Neuronal stem cell (in vitro differentiated cells): ENCODE measurements around the gene YTHDF1.

Source experiments
- DNase-seq: peaks from one replicate; pipeline ENCODE4 v3.0.0-alpha.2; 2013; ENCODE audit warnings: low spot score
- H2AFZ ChIP-seq: one replicate; pipeline ENCODE4 v1.6.1; 2013; ENCODE audit warnings: mild to moderate bottlenecking, low read length, inconsistent platforms
- H2AK5ac ChIP-seq: 2 replicates; pipeline ENCODE4 v1.6.1; 2013; ENCODE audit warnings: low read depth, mild to moderate bottlenecking, inconsistent platforms, low read length, moderate library complexity, mixed read lengths
- H2BK120ac ChIP-seq: 2 replicates; pipeline ENCODE4 v1.6.1; 2013; ENCODE audit warnings: low read depth, mild to moderate bottlenecking, inconsistent platforms, low read length, moderate library complexity, mixed read lengths
- H2BK12ac ChIP-seq: one replicate; pipeline ENCODE4 v1.6.1; 2013; ENCODE audit warnings: low read length, inconsistent platforms
- H2BK15ac ChIP-seq: 2 replicates; pipeline ENCODE4 v1.6.1; 2013; ENCODE audit warnings: mild to moderate bottlenecking, low read length, inconsistent platforms, mixed read lengths
- H2BK5ac ChIP-seq: one replicate; pipeline ENCODE4 v1.6.1; 2013; ENCODE audit warnings: inconsistent platforms, mild to moderate bottlenecking, low read length, moderate library complexity
- H3K14ac ChIP-seq: one replicate; pipeline ENCODE4 v1.6.1; 2013; ENCODE audit warnings: low read length, inconsistent platforms
- H3K18ac ChIP-seq: 2 replicates; pipeline ENCODE4 v1.6.1; 2013; ENCODE audit warnings: low read length, inconsistent platforms
- H3K23ac ChIP-seq: 2 replicates; pipeline ENCODE4 v1.6.1; 2013; ENCODE audit warnings: low read depth, mild to moderate bottlenecking, mixed read lengths, low read length, inconsistent platforms; ENCODE audit not compliant: poor library complexity
- H3K27ac ChIP-seq: replicated peaks from 3 replicates; pipeline ENCODE4 v1.5.1; 2013; ENCODE audit warnings: low read length, inconsistent platforms
- H3K27me3 ChIP-seq, 3 experiments: 2 replicates each; pipeline ENCODE4 v1.6.1; 2013; ENCODE audit warnings: low read length in 3 of 3, mild to moderate bottlenecking in 2 of 3, inconsistent platforms in 1 of 3, low read depth in 1 of 3, mixed read lengths in 1 of 3, moderate library complexity in 1 of 3; ENCODE audit not compliant: control insufficient read depth in 3 of 3, insufficient read depth in 3 of 3
- H3K36me3 ChIP-seq, 2 donors: replicated peaks in 1 of 2; 2 replicates each; pipeline ENCODE4 v1.6.1; 2013; ENCODE audit warnings: low read length in 2 of 2; ENCODE audit not compliant: control insufficient read depth in 2 of 2, insufficient read depth in 2 of 2
- H3K4ac ChIP-seq: 2 replicates; pipeline ENCODE4 v1.6.1; 2013; ENCODE audit warnings: inconsistent platforms, mild to moderate bottlenecking, low read length, moderate library complexity
- H3K4me1 ChIP-seq, 2 donors: 1 replicate in 1 of 2; 2 replicates in 1 of 2; pipeline ENCODE4 v1.6.1; 2013; ENCODE audit warnings: low read length in 2 of 2, low read depth in 1 of 2; ENCODE audit not compliant: control insufficient read depth in 2 of 2, insufficient read depth in 1 of 2
- H3K4me2 ChIP-seq: one replicate; pipeline ENCODE4 v1.6.1; 2013; ENCODE audit warnings: mild to moderate bottlenecking, low read length, inconsistent platforms; ENCODE audit not compliant: insufficient read depth, poor library complexity, severe bottlenecking
- H3K4me3 ChIP-seq, 2 donors: 2 replicates each; pipeline ENCODE4 v1.5.1; 2013; ENCODE audit warnings: low read length in 2 of 2, mild to moderate bottlenecking in 2 of 2, inconsistent platforms in 1 of 2, moderate library complexity in 1 of 2
- H3K79me1 ChIP-seq: one replicate; pipeline ENCODE4 v1.6.1; 2013; ENCODE audit warnings: low read depth, mild to moderate bottlenecking, inconsistent platforms, low read length, moderate library complexity
- H3K9ac ChIP-seq: one replicate; pipeline ENCODE4 v1.6.1; 2013; ENCODE audit warnings: mild to moderate bottlenecking, low read depth, low read length, inconsistent platforms; ENCODE audit not compliant: poor library complexity
- H3K9me3 ChIP-seq, 2 donors: replicated peaks in 1 of 2; 2 replicates each; pipeline versions ENCODE3 to v1.6.1; 2013; ENCODE audit warnings: low read length in 2 of 2, mild to moderate bottlenecking in 2 of 2, inconsistent platforms in 1 of 2, low read depth in 1 of 2, mixed read lengths in 1 of 2, moderate library complexity in 1 of 2; ENCODE audit not compliant: control insufficient read depth in 2 of 2, insufficient read depth in 1 of 2
- H4K8ac ChIP-seq: one replicate; pipeline ENCODE4 v1.6.1; 2013; ENCODE audit warnings: low read depth, mild to moderate bottlenecking, inconsistent platforms, low read length, moderate library complexity
- H4K91ac ChIP-seq: one replicate; pipeline ENCODE4 v1.6.1; 2013; ENCODE audit warnings: low read length, low read depth, mild to moderate bottlenecking, inconsistent platforms; ENCODE audit not compliant: poor library complexity
- WGBS, 2 donors: extraction: QIAGEN DNeasy Blood & Tissue Kit; methylation state at CpG; one replicate each; pipeline ENCODE4 v1.1.7; 2013; ENCODE audit warnings: missing lambda C conversion rate in 2 of 2, mixed read lengths in 1 of 2; ENCODE audit not compliant: insufficient read length in 2 of 2, insufficient replicate concordance in 1 of 2; ENCODE audit errors: extremely low coverage in 2 of 2; 5-methylcytosine and 5-hydroxymethylcytosine counted together

Gene YTHDF1

DNA sequence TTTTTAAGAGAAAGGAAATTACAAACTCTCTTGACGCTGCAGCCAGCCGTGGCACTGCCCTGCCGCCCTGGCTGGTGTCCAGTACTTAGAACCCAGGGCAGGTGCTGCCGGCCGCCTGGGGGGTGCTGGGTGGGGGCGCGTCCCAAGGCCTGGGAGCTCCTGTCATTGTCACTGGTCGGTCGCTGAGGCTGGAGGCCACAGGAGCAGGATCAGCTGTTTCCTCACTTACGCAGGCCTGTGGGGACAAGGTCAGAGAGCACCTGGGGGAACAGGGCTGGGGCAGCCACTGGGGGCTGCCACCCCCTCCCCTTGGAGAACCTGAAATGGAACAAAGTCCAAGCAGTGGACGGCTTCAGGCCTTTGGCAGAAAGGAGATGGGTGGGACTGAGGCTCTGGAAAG lies 25.3 kb upstream of the YTHDF1 start:
- H3K4me3 ChIP-seq, result no peak overlapping the region
- peaks cover under 1% of the 10 kb centered on the region for H3K79me1 ChIP-seq
- peak overlapping the region; percentile 39 for H2BK5ac ChIP-seq
- no peak overlapping the region for H3K23ac ChIP-seq
- H3K4ac ChIP-seq, result no peak overlapping the region
- no peaks in the 10 kb centered on the region for H3K9me3 ChIP-seq
- peaks cover 0 to under 1% of the 10 kb centered on the region in 2 donors for H3K36me3 ChIP-seq
- H4K91ac ChIP-seq, result no peak overlapping the region
- DNase-seq, result no peak
- peak overlapping the region; percentile 57 for H3K18ac ChIP-seq
- H4K8ac ChIP-seq, result no peak overlapping the region
- H3K27ac ChIP-seq, result no peak overlapping the region
- no CpG with 5 or more reads among the region's 11 CpGs for WGBS, 2 donors
- H3K9ac ChIP-seq, result no peak overlapping the region
- no peaks in the 10 kb centered on the region for H3K27me3 ChIP-seq
- no peak overlapping the region for H3K4me2 ChIP-seq
- H2BK12ac ChIP-seq, result no peak overlapping the region
- H2BK15ac ChIP-seq, result no peak overlapping the region
- no peak overlapping the region for H3K14ac ChIP-seq
- no peak overlapping the region for H2AFZ ChIP-seq
- no peak overlapping the region for H2AK5ac ChIP-seq
- H3K4me1 ChIP-seq, result peaks cover 2 to 15% of the 10 kb centered on the region in 2 donors
- H2BK120ac ChIP-seq, result no peak overlapping the region

DNA sequence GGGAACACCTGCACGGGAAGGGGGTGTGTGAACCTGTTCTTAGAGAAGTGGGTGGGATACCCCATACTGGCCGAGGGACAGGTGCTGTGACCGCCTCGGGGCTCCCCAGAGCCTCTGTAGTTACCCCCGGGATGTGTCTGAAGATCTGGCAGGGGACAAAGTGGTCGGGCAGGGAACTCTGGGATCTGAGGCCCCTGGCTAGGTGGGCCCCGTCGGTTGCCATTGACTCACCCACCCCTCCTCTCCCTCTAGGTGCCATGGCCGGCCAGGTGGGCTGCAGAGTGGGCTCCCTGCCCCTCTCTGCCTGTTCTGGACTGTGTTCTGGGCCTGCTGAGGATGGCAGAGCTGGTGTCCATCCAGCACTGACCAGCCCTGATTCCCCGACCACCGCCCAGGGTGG lies 24.1 kb upstream of the YTHDF1 start:
- no peaks in the 10 kb centered on the region for H3K79me1 ChIP-seq
- no peak overlapping the region for H3K14ac ChIP-seq
- H2BK12ac ChIP-seq, result no peak overlapping the region
- no peak overlapping the region for H2BK120ac ChIP-seq
- no peak overlapping the region for H3K4me3 ChIP-seq
- no peak overlapping the region for H4K91ac ChIP-seq
- no peaks in the 10 kb centered on the region for H3K27me3 ChIP-seq
- H3K4ac ChIP-seq, result no peak overlapping the region
- no peak overlapping the region for H3K18ac ChIP-seq
- no peak overlapping the region for H2BK15ac ChIP-seq
- no peak for DNase-seq
- no peak overlapping the region for H4K8ac ChIP-seq
- no peak overlapping the region for H3K4me2 ChIP-seq
- no peaks in the 10 kb centered on the region for H3K9me3 ChIP-seq
- H2BK5ac ChIP-seq, result peak overlapping the region; percentile 8
- H3K27ac ChIP-seq, result no peak overlapping the region
- peak overlapping the region; percentile 25 for H3K23ac ChIP-seq
- H2AK5ac ChIP-seq, result peak overlapping the region; percentile 47
- H2AFZ ChIP-seq, result no peak overlapping the region
- no peaks in the 10 kb centered on the region for H3K36me3 ChIP-seq
- no peak overlapping the region for H3K9ac ChIP-seq
- no CpG with 5 or more reads among the region's 11 CpGs for WGBS, 2 donors
- peaks cover 9 to 27% of the 10 kb centered on the region in 2 donors for H3K4me1 ChIP-seq

DNA sequence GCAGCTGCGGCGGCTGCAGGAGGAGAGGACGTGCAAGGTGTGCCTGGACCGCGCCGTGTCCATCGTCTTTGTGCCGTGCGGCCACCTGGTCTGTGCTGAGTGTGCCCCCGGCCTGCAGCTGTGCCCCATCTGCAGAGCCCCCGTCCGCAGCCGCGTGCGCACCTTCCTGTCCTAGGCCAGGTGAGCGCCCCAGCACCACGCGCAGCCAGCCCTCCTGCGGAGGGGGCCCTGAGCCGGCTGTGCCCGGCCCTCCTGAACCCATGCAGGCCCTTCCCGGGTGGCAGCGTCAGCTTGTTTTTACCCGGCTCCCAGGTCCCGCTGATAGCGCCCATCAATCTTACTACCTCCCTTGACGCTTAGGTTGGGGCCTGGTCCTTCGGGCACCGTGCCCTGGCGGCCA lies 23.5 kb upstream of the YTHDF1 start:
- no peaks in the 10 kb centered on the region for H3K36me3 ChIP-seq
- peak overlapping the region; percentile 57 for H3K18ac ChIP-seq
- DNase-seq, result no peak
- H3K9ac ChIP-seq, result no peak overlapping the region
- peaks cover 11 to 33% of the 10 kb centered on the region in 2 donors for H3K4me1 ChIP-seq
- H4K8ac ChIP-seq, result no peak overlapping the region
- H2BK120ac ChIP-seq, result no peak overlapping the region
- no peak overlapping the region for H3K14ac ChIP-seq
- H3K27ac ChIP-seq, result no peak overlapping the region
- peak overlapping the region; percentile 93 for H3K23ac ChIP-seq
- no peaks in the 10 kb centered on the region for H3K9me3 ChIP-seq
- no peak overlapping the region for H4K91ac ChIP-seq
- no peak overlapping the region for H2AFZ ChIP-seq
- H3K79me1 ChIP-seq, result no peaks in the 10 kb centered on the region
- no peak overlapping the region for H3K4ac ChIP-seq
- no peaks in the 10 kb centered on the region for H3K27me3 ChIP-seq
- no peak overlapping the region for H2BK12ac ChIP-seq
- WGBS, 2 donors, result no CpG with 5 or more reads among the region's 30 CpGs
- H3K4me2 ChIP-seq, result no peak overlapping the region
- no peak overlapping the region for H2BK15ac ChIP-seq
- H2BK5ac ChIP-seq, result peak overlapping the region; percentile 8
- peak overlapping the region; percentile 89 for H2AK5ac ChIP-seq
- no peak overlapping the region for H3K4me3 ChIP-seq

DNA sequence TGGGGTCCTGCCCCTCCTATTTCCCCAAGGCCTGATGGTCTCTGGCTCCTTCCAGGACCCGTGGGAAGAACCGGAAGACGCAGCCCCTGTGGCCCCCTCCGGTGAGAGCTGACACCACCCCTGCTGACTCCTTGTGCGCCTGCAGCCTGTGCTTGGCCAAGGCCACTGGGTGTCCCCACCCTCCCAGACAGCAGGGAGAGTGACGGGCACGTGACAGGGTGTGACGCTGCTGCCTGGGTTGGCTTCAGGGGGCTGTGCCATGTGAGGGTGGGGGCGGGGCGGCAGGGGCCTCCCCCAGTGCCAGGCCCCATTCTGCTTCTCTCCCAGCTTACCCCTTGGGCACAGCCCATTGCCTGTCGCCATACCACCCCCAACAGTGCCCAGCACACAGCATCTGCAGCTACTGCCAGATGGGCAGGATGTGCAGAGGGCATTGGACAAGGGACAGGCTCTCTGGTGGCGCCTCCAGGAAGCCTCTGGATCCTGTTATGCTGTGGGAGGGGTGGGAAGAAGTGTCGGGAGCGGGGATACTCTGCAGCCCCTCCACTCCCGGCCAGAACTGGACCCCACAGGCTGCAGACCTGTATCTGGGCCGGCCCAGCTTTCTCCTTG lies 22.7 kb upstream of the YTHDF1 start:
- DNase-seq, result no peak
- Histone ChIP-seq H2BK12ac (no peak overlapping the region), H2BK5ac (peak overlapping the region; percentile 6), H4K8ac (no peak overlapping the region), H3K4me1 (peaks cover 11 to 34% of the 10 kb centered on the region in 2 donors), H3K4me3 (no peak overlapping the region), H3K9ac (no peak overlapping the region), H3K9me3 (no peaks in the 10 kb centered on the region), H3K14ac (no peak overlapping the region), H3K27ac (no peak overlapping the region), H3K23ac (peak overlapping the region; percentile 95), H3K36me3 (no peaks in the 10 kb centered on the region), H3K18ac (peak overlapping the region; percentile 48), H4K91ac (no peak overlapping the region), H3K4me2 (no peak overlapping the region), H3K27me3 (no peaks in the 10 kb centered on the region), H3K4ac (no peak overlapping the region), H2AK5ac (peak overlapping the region; percentile 89), H2BK120ac (no peak overlapping the region), H2AFZ (no peak overlapping the region), H3K79me1 (no peaks in the 10 kb centered on the region), H2BK15ac (no peak overlapping the region)
- WGBS, 2 donors, result no CpG with 5 or more reads among the region's 16 CpGs
